Measurements from ENCODE around the gene FYCO1.

DNA sequence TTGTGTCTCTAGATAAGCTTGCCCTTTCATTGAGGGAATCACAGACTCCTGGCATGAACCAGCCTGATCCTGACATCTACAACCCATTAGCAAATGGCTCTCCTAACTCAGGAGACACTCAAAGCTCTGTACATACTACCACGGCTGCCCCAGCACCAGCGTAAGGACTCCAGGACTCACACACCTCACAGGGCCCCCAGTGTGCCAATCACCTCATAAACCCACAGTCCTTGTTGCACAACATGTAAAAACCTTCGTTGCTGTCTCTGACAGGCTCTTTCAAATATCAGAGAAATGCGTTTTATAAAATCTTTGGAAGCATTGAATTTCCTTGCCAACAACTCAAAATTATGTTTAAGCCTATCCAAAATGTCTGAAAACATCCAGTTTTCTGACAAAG, 7.3 kb downstream of the FYCO1 start:
- TF ChIP-seq, protein P1, sequence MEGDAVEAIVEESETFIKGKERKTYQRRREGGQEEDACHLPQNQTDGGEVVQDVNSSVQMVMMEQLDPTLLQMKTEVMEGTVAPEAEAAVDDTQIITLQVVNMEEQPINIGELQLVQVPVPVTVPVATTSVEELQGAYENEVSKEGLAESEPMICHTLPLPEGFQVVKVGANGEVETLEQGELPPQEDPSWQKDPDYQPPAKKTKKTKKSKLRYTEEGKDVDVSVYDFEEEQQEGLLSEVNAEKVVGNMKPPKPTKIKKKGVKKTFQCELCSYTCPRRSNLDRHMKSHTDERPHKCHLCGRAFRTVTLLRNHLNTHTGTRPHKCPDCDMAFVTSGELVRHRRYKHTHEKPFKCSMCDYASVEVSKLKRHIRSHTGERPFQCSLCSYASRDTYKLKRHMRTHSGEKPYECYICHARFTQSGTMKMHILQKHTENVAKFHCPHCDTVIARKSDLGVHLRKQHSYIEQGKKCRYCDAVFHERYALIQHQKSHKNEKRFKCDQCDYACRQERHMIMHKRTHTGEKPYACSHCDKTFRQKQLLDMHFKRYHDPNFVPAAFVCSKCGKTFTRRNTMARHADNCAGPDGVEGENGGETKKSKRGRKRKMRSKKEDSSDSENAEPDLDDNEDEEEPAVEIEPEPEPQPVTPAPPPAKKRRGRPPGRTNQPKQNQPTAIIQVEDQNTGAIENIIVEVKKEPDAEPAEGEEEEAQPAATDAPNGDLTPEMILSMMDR (conservative IDR thresholded peaks at IDR 0.05; ENCODE audit: low read depth, low read length), result no peak
- no peak for TF ChIP-seq EZH2phosphoT487 (IDR thresholded peaks at IDR 0.05; ENCODE audit: borderline replicate concordance, low read length)
- TF ChIP-seq EZH2 (IDR thresholded peaks at IDR 0.05; ENCODE audit: low read length, unreplicated experiment), result no peak

Data from PC-3 (cell line).